ENCODE measurements around the gene LRRK1.
"Not testable (repeated sequence)": the region's sequence is repeated elsewhere in the genome, so short reads cannot be mapped to it uniquely, and the experiment has no call there.

Gene LRRK1

GRCh38 chr15:101070024-101070423 lies 150.9 kb downstream of the LRRK1 start:
- Histone ChIP-seq H3K27ac (ENCODE audit: low read length) (no peak overlapping the region), H3K27me3 (ENCODE audit: low read depth, low read length) (no peaks in the 10 kb centered on the region), H3K4me3 (ENCODE audit: low read length) (no peak overlapping the region), H3K9ac (ENCODE audit: low read length) (no peak overlapping the region), H4K20me1 (ENCODE audit: insufficient read depth, low read length) (no peaks in the 10 kb centered on the region), H3K79me2 (ENCODE audit: low read length) (no peaks in the 10 kb centered on the region), H3K4me1 (ENCODE audit: low read length) (peaks cover 5% of the 10 kb centered on the region; the same call in 1 of the 2 replicates), H2AFZ (ENCODE audit: low read depth, low read length) (no peak overlapping the region), H3K36me3 (replicated peaks; ENCODE audit: low read depth, low read length) (peaks cover 38% of the 10 kb centered on the region), H3K4me2 (ENCODE audit: low read length) (no peak overlapping the region), H3K9me3 (ENCODE audit: insufficient read depth, low read length) (no peaks in the 10 kb centered on the region)
- TF ChIP-seq EZH2phosphoT487 (IDR thresholded peaks at IDR 0.05; ENCODE audit: low read depth) (no peak), CTCF (IDR thresholded peaks at IDR 0.05; ENCODE audit: low read depth, low read length) (no peak)

- no peaks in the 10 kb centered on the region for H3K79me2 ChIP-seq (ENCODE audit: low read length)
- no peak overlapping the region for H3K4me3 ChIP-seq (ENCODE audit: low read length)
- H3K36me3 ChIP-seq (replicated peaks; ENCODE audit: low read depth, low read length) = peaks cover 33% of the 10 kb centered on the region
- H4K20me1 ChIP-seq (ENCODE audit: insufficient read depth, low read length) = no peaks in the 10 kb centered on the region
- no peak overlapping the region for H3K4me2 ChIP-seq (ENCODE audit: low read length)
- H3K27me3 ChIP-seq (ENCODE audit: low read depth, low read length) = no peaks in the 10 kb centered on the region
- no peak for TF ChIP-seq EZH2phosphoT487 (IDR thresholded peaks at IDR 0.05; ENCODE audit: low read depth)
- no peak for TF ChIP-seq CTCF (IDR thresholded peaks at IDR 0.05; ENCODE audit: low read depth, low read length)
- no peak overlapping the region for H3K27ac ChIP-seq (ENCODE audit: low read length)
- no peak overlapping the region for H3K9ac ChIP-seq (ENCODE audit: low read length)
- no peaks in the 10 kb centered on the region for H3K9me3 ChIP-seq (ENCODE audit: insufficient read depth, low read length)
- H2AFZ ChIP-seq (ENCODE audit: low read depth, low read length) = no peak overlapping the region
- H3K4me1 ChIP-seq (ENCODE audit: low read length) = peaks cover 5% of the 10 kb centered on the region; the same call in 1 of the 2 replicates
Measured at GRCh38 chr15:101070502-101071273, 151.5 kb downstream of the LRRK1 start.

GRCh38 chr15:101071651-101072050 lies 152.5 kb downstream of the LRRK1 start:
- TF ChIP-seq CTCF (IDR thresholded peaks at IDR 0.05; ENCODE audit: low read depth, low read length) = no peak
- no peak for TF ChIP-seq EZH2phosphoT487 (IDR thresholded peaks at IDR 0.05; ENCODE audit: low read depth)
- H3K9ac ChIP-seq (ENCODE audit: low read length) = no peak overlapping the region
- peaks cover 24% of the 10 kb centered on the region for H3K36me3 ChIP-seq (replicated peaks; ENCODE audit: low read depth, low read length)
- H3K27ac ChIP-seq (ENCODE audit: low read length) = no peak overlapping the region
- H3K79me2 ChIP-seq (ENCODE audit: low read length) = no peaks in the 10 kb centered on the region
- H2AFZ ChIP-seq (ENCODE audit: low read depth, low read length) = no peak overlapping the region
- H4K20me1 ChIP-seq (ENCODE audit: insufficient read depth, low read length) = no peaks in the 10 kb centered on the region
- no peaks in the 10 kb centered on the region for H3K9me3 ChIP-seq (ENCODE audit: insufficient read depth, low read length)
- no peak overlapping the region for H3K4me3 ChIP-seq (ENCODE audit: low read length)
- H3K4me1 ChIP-seq (ENCODE audit: low read length) = no peaks in the 10 kb centered on the region
- no peak overlapping the region for H3K4me2 ChIP-seq (ENCODE audit: low read length)
- H3K27me3 ChIP-seq (ENCODE audit: low read depth, low read length) = no peaks in the 10 kb centered on the region

- H3K9me3 ChIP-seq (ENCODE audit: insufficient read depth, low read length); H3K27ac ChIP-seq (ENCODE audit: low read length); H3K79me2 ChIP-seq (ENCODE audit: low read length): not testable (repeated sequence)
Measured at GRCh38 chr15:101072235-101072634, 153.1 kb downstream of the LRRK1 start.

GRCh38 chr15:101077806-101078668 lies 158.9 kb downstream of the LRRK1 start:
- H2AFZ ChIP-seq (ENCODE audit: low read depth, low read length); H3K9me3 ChIP-seq (ENCODE audit: insufficient read depth, low read length); H4K20me1 ChIP-seq (ENCODE audit: insufficient read depth, low read length); H3K4me3 ChIP-seq (ENCODE audit: low read length); H3K4me2 ChIP-seq (ENCODE audit: low read length); H3K4me1 ChIP-seq (ENCODE audit: low read length); H3K27me3 ChIP-seq (ENCODE audit: low read depth, low read length); H3K79me2 ChIP-seq (ENCODE audit: low read length); H3K36me3 ChIP-seq (replicated peaks; ENCODE audit: low read depth, low read length); H3K9ac ChIP-seq (ENCODE audit: low read length); H3K27ac ChIP-seq (ENCODE audit: low read length): not testable (repeated sequence)

More at GRCh38 chr15:101072235-101072634, 153.1 kb downstream of the LRRK1 start:
- H3K4me2 ChIP-seq (ENCODE audit: low read length); H3K4me3 ChIP-seq (ENCODE audit: low read length); H2AFZ ChIP-seq (ENCODE audit: low read depth, low read length); H4K20me1 ChIP-seq (ENCODE audit: insufficient read depth, low read length); H3K27me3 ChIP-seq (ENCODE audit: low read depth, low read length); H3K9ac ChIP-seq (ENCODE audit: low read length); H3K4me1 ChIP-seq (ENCODE audit: low read length): not testable (repeated sequence)
- peaks cover 19% of the 10 kb centered on the region for H3K36me3 ChIP-seq (replicated peaks; ENCODE audit: low read depth, low read length)

Data from OCI-LY3 (cell line).